ENCODE measurements around the gene PPP1R15B.

DNA sequence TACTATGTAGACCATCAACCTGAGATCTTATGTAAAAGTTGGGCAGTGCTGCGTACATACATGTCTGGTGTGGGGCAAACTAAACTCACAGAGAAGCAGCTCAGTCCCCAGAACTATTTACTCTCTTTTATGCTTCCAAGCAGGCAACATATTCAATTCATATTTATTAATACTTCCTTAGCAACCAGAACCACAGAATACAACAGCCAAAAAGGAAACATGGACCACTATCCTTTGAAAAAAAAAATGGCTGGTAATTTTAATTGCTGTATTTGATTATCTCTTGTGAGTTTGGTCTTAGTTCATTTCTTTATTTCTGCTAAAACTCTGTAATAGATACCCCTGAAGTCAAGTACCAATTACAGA lies 1.5 kb upstream of the PPP1R15B start:
- TF ChIP-seq, protein P1, sequence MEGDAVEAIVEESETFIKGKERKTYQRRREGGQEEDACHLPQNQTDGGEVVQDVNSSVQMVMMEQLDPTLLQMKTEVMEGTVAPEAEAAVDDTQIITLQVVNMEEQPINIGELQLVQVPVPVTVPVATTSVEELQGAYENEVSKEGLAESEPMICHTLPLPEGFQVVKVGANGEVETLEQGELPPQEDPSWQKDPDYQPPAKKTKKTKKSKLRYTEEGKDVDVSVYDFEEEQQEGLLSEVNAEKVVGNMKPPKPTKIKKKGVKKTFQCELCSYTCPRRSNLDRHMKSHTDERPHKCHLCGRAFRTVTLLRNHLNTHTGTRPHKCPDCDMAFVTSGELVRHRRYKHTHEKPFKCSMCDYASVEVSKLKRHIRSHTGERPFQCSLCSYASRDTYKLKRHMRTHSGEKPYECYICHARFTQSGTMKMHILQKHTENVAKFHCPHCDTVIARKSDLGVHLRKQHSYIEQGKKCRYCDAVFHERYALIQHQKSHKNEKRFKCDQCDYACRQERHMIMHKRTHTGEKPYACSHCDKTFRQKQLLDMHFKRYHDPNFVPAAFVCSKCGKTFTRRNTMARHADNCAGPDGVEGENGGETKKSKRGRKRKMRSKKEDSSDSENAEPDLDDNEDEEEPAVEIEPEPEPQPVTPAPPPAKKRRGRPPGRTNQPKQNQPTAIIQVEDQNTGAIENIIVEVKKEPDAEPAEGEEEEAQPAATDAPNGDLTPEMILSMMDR (IDR thresholded peaks at IDR 0.05) = no peak
- TF ChIP-seq POLR2AphosphoS5 (IDR thresholded peaks at IDR 0.05) = no peak
- TF ChIP-seq POLR2A (IDR thresholded peaks at IDR 0.05) = no peak

Measured in gastroesophageal sphincter (tissue), 3 donors.